HuH-7 (cell line): Measurements from ENCODE around the gene KDM8.

ENCODE experiments used
- DNase-seq: peaks from one replicate; pipeline ENCODE4 v3.0.0; 2011; ENCODE audit warnings: low spot score

KDM8 gene

GRCh38 chr16:27215660-27216059 lies 12.3 kb downstream of the KDM8 start:
- DNase-seq = no peak

- no peak for DNase-seq
Observed at GRCh38 chr16:27216297-27216885, 13.1 kb downstream of the KDM8 start.

GRCh38 chr16:27217256-27217655 lies 13.9 kb downstream of the KDM8 start:
- DNase-seq = no peak

GRCh38 chr16:27218756-27219155 lies 15.4 kb downstream of the KDM8 start:
- DNase-seq = no peak

- no peak for DNase-seq
Observed at GRCh38 chr16:27219161-27219560, 15.8 kb downstream of the KDM8 start.

GRCh38 chr16:27220120-27220519 lies 16.8 kb downstream of the KDM8 start:
- no peak for DNase-seq

- no peak for DNase-seq
Observed at GRCh38 chr16:27220527-27220926, 17.2 kb downstream of the KDM8 start.

- DNase-seq = no peak
Observed at GRCh38 chr16:27220991-27221390, 17.7 kb downstream of the KDM8 start.

GRCh38 chr16:27221576-27222248 lies 18.4 kb downstream of the KDM8 start:
- DNase-seq = no peak

- DNase-seq = no peak
Observed at GRCh38 chr16:27222249-27223225, 19.2 kb downstream of the KDM8 start.

GRCh38 chr16:27223226-27223610 lies 19.9 kb downstream of the KDM8 start:
- DNase-seq = no peak

GRCh38 chr16:27223701-27224100 lies 20.4 kb downstream of the KDM8 start:
- DNase-seq = no peak

GRCh38 chr16:27224271-27224737 lies 21.0 kb downstream of the KDM8 start:
- DNase-seq = no peak

- no peak for DNase-seq
Observed at GRCh38 chr16:27224741-27225300, 21.5 kb downstream of the KDM8 start.

- DNase-seq = no peak
Observed at GRCh38 chr16:27225536-27226360, 22.4 kb downstream of the KDM8 start.

- DNase-seq = no peak
Observed at GRCh38 chr16:27226476-27226875, 23.1 kb downstream of the KDM8 start.

- DNase-seq = no peak
Observed at GRCh38 chr16:27226976-27227705, 23.8 kb downstream of the KDM8 start.

- no peak for DNase-seq
Observed at GRCh38 chr16:27228045-27228444, 24.7 kb downstream of the KDM8 start.

- no peak for DNase-seq
Observed at GRCh38 chr16:27228621-27229501, 25.5 kb downstream of the KDM8 start.
